Right lobe of liver (tissue), 6 donors: ENCODE data around the gene PAXX. TPM values are rescaled to one million over a fixed set of nuclear protein-coding genes. Genes with fewer than 3 reads are reported as not detected.

Source experiments
- ATAC-seq, 4 donors: fragments of 200-7000 bp; cut with Tn5 transposase; one replicate each; pipeline ENCODE4 v1.9.1; 2020; ENCODE audit warnings: mild to moderate bottlenecking in 4 of 4, moderate library complexity in 4 of 4
- DNase-seq, 3 donors: peaks; one replicate each; pipeline ENCODE4 v3.0.0-alpha.2; 2020
- H3K27ac ChIP-seq, 3 donors: fragments of 200-600 bp; one replicate each; pipeline ENCODE4 v1.8.0; 2022
- H3K27me3 ChIP-seq, 2 donors: fragments of 200-600 bp; one replicate each; pipeline ENCODE4 v1.8.0; 2022
- H3K36me3 ChIP-seq, 4 donors: fragments of 200-600 bp; sonication (generic) in 1 of 4; one replicate each; pipeline versions ENCODE4 v1.5.1 to v1.8.0; 2017 to 2022; ENCODE audit warnings: control low read depth in 1 of 4
- H3K4me1 ChIP-seq, 4 donors: fragments of 200-600 bp; sonication (generic) in 1 of 4; one replicate each; pipeline versions ENCODE4 v1.5.1 to v1.8.0; 2017 to 2022; ENCODE audit warnings: control low read depth in 1 of 4
- H3K4me3 ChIP-seq, 3 donors: fragments of 200-600 bp; one replicate each; pipeline ENCODE4 v1.8.0; 2022
- H3K9me3 ChIP-seq, 4 donors: fragments of 200-600 bp; sonication (generic) in 1 of 4; one replicate each; pipeline versions ENCODE4 v1.5.1 to v1.8.0; 2017 to 2022; ENCODE audit warnings: control low read depth in 1 of 4
- POLR2A ChIP-seq: fragments of 450-650 bp; IDR thresholded peaks from one replicate; pipeline ENCODE4 v1.6.1; 2017; ENCODE audit warnings: antibody characterized with exemption, mild to moderate bottlenecking
- WGBS: methylation state at CpG from one replicate; pipeline ENCODE4 v1.1.6; 2018; ENCODE audit warnings: low coverage, low lambda C conversion rate; ENCODE audit not compliant: insufficient coverage; ENCODE audit errors: missing lambda C conversion rate; 5-methylcytosine and 5-hydroxymethylcytosine counted together
- intact Hi-C, 2 donors: fragments of 100-400 bp; cut with DNase I; formaldehyde crosslinking; loops; one replicate each; pipeline versions ENCODE4 v1.11.2 to v1.14.1; 2022
- total RNA-seq, 6 experiments: library from RNA; depleted of rRNA in 2 of 6; stranded (reverse); fragments of >200 nt in 2 of 6; fragmentation: NEBNext Ultra II Directional in 3 of 6; extraction: Animal tissue kit (Norgen Biotek cat#: 25700) in 3 of 6; gene quantifications; one replicate each; pipeline versions ENCODE4 v1.1.0 to v1.2.4, GENCODE V29; 2016 to 2023
- TF ChIP-seq, protein P1 (sequence below), 4 donors: fragments of 200-600 bp in 3 of 4; fragments of 450-650 bp in 1 of 4; IDR thresholded peaks; one replicate each; pipeline versions ENCODE4 v1.5.1 to v1.8.0; 2016 to 2022; ENCODE audit warnings: antibody characterized with exemption in 4 of 4, mild to moderate bottlenecking in 2 of 4
- donor health status: DM: no; HTN: yes; CAD: no.
- donor health status: DM: no; HTN: no; CAD: no.
- donor health status: DM: no; HTN: no; CAD: no.
- donor health status: DM: no; HTN: yes; CAD: no.
- donor health status: DM: no; HTN: yes; CAD: no.

Gene PAXX
- total RNA-seq, 6 experiments from 2014 or later = 13.8 to 34.5 (median 23.3) TPM

DNA sequence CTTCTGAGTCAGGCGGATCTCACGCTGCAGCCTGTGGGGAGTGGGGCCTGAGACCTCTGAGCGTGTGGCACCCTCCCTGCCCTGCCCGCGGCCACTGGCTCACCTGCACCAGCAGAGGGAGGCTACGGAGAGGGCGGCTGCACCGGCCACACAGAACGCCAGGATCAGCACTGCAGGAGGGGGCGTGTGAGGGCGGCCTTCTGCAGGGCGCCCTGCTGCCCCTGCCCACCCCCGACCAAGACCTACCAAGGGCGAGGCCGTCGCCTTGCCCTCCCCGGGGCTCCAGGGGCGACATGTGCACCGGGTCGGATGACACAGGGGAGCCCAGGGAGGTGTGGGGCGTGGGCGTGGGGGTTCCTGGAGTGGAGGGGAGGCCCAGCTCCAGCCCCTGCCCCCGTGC, 48.3 kb downstream of the PAXX start:
- DNase-seq = no peak
- Histone ChIP-seq H3K4me1 (peaks cover 0 to 4% (median 0%) of the 10 kb centered on the region in 4 donors), H3K36me3 (no peaks in the 10 kb centered on the region), H3K4me3 (no peak overlapping the region), H3K27me3 (peaks cover 0 to 3% of the 10 kb centered on the region in 2 donors), H3K27ac (no peak overlapping the region), H3K9me3 (no peaks in the 10 kb centered on the region)
- no peak for ATAC-seq
- intact Hi-C loops = no loop called here
- no CpG with 5 or more reads among the region's 23 CpGs for WGBS
- TF ChIP-seq, protein P1, sequence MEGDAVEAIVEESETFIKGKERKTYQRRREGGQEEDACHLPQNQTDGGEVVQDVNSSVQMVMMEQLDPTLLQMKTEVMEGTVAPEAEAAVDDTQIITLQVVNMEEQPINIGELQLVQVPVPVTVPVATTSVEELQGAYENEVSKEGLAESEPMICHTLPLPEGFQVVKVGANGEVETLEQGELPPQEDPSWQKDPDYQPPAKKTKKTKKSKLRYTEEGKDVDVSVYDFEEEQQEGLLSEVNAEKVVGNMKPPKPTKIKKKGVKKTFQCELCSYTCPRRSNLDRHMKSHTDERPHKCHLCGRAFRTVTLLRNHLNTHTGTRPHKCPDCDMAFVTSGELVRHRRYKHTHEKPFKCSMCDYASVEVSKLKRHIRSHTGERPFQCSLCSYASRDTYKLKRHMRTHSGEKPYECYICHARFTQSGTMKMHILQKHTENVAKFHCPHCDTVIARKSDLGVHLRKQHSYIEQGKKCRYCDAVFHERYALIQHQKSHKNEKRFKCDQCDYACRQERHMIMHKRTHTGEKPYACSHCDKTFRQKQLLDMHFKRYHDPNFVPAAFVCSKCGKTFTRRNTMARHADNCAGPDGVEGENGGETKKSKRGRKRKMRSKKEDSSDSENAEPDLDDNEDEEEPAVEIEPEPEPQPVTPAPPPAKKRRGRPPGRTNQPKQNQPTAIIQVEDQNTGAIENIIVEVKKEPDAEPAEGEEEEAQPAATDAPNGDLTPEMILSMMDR (IDR thresholded peaks at IDR 0.05) = no peak
- TF ChIP-seq POLR2A = no peak

DNA sequence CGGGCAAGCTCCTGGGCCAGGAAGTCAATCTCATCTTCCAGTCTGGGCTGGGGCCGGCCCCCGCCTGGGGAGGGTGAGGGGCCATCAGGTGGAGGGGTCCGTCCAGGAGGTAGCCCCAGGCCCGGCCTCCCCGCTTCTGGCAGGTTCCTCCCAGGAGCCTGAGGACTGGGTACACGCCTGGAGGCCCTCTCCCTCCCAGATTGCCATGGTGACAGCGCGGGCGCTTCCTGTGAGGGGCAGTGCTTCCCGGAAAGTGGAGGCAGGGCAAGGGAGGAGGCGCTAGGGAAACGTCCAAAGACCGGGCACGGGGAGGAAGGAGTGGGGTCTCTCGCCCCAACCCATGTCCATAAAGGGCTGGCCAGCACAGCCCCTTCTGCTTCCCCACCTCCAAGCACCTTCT, 48.9 kb downstream of the PAXX start:
- TF ChIP-seq, protein P1 (IDR thresholded peaks at IDR 0.05) = no peak
- TF ChIP-seq POLR2A = no peak
- WGBS = 6% methylated on average over 3 of the region's 16 CpGs
- intact Hi-C loops = no loop called here
- no peak overlapping the region for H3K27ac ChIP-seq
- no peaks in the 10 kb centered on the region for H3K9me3 ChIP-seq
- H3K4me1 ChIP-seq = peaks cover 0 to 6% (median 0%) of the 10 kb centered on the region in 4 donors
- ATAC-seq = peak; percentile 5 to 29 (median 8)
- no peak for DNase-seq
- H3K27me3 ChIP-seq = peaks cover 3% of the 10 kb centered on the region in 2 donors
- no peak overlapping the region for H3K4me3 ChIP-seq
- no peaks in the 10 kb centered on the region for H3K36me3 ChIP-seq

DNA sequence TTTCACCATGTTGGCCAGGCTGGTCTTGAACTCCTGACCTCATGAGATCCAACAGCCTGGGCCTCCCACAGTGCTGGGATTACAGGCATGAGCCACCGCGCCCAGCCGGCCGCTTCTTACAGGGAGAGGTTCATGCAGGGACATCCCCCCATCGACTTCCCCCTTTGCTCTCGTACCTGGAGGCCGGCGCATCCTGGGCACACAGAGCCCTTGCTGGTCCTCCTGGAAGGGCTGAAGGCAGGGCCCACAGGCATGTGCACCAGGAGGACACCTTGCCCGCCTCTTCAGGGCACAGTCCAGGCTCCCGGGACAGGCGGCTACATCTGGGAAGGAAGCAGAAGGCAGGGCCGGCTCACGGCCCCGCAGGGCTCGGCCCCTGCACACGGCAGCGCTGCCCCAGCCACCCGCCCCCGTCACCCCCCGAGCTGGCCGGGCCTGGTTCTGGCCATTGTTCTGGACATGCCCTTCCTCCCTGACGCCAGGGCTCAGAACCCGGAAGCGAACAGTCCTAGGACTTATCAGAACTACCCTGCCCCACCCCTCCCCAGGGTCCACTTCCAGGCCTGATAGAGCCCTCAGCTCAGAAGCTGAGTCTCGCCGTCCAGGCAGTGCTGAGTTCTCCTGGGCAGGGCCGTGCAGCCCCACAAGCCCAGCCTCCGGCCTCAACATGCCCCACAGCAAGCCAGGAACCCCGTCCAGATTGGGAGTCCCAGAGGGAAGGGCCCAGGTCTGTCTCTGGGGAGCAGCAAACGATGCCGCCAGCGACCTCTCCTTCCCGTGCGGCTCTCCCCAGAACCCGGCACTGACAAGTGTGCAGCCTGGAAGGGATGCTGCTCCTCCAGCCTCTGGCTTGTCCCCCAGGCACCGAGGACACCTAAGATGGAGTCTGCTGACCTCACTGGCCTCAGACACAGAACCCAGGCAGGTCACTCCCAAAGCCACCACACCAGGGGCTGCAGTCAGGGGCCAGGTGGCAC, 50.8 kb downstream of the PAXX start:
- H3K27me3 ChIP-seq = peaks cover 3 to 21% of the 10 kb centered on the region in 2 donors
- no peak overlapping the region for H3K27ac ChIP-seq
- no peak overlapping the region for H3K4me3 ChIP-seq
- no peaks in the 10 kb centered on the region for H3K9me3 ChIP-seq
- peaks cover 0 to 9% (median 0%) of the 10 kb centered on the region in 4 donors for H3K4me1 ChIP-seq
- 70% methylated on average over 2 of the region's 36 CpGs for WGBS
- ATAC-seq = peak; percentile 27 to 41 (median 28)
- peak in 1 of 3 donors; percentile 47 for DNase-seq
- no peaks in the 10 kb centered on the region for H3K36me3 ChIP-seq
- intact Hi-C loops = no loop called here
- TF ChIP-seq POLR2A = no peak
- TF ChIP-seq, protein P1 (IDR thresholded peaks at IDR 0.05) = no peak

Other genes with a start within 250 kb of the PAXX start
- under 1 TPM in 4 of 6 experiments, not detected in 2; 0.23 to 0.81 (median 0.32) TPM for gene LCN10, start 249.5 kb upstream of the PAXX start, total RNA-seq
- under 1 TPM in 2 of 6 experiments, not detected in 4; 0.26 to 0.63 TPM for gene LCN6, start 243.9 kb upstream of the PAXX start, total RNA-seq
- gene LCN8, start 234.2 kb upstream of the PAXX start, total RNA-seq = not detected
- not detected for gene LCN15, start 227.9 kb upstream of the PAXX start, total RNA-seq
- 100 to 1,000 TPM in 1 of 6 experiments, 10 to 100 TPM in 5; 46.5 to 105 (median 56.7) TPM for gene TMEM141, start 201.1 kb upstream of the PAXX start, total RNA-seq
- gene CCDC183, start 196.1 kb upstream of the PAXX start, total RNA-seq = 1 to 10 TPM in 2 of 6 experiments, under 1 TPM in 3, not detected in 1; 0.43 to 1.2 (median 0.74) TPM
- gene RABL6, start 184.5 kb upstream of the PAXX start, total RNA-seq = 10 to 100 TPM in 4 of 6 experiments, 1 to 10 TPM in 2; 8.0 to 14.8 (median 12.4) TPM
- gene AJM1, start 149.9 kb upstream of the PAXX start, total RNA-seq = 1 to 10 TPM; 1.7 to 2.8 (median 2.6) TPM
- 10 to 100 TPM; 30.5 to 66.6 (median 49.3) TPM for gene PHPT1, start 143.0 kb upstream of the PAXX start, total RNA-seq
- 10 to 100 TPM in 4 of 6 experiments, 1 to 10 TPM in 2; 5.7 to 27.9 (median 22.5) TPM for gene MAMDC4, start 140.1 kb upstream of the PAXX start, total RNA-seq
- 100 to 1,000 TPM; 216 to 486 (median 227) TPM for gene EDF1, start 126.1 kb upstream of the PAXX start, total RNA-seq
- gene TRAF2, start 105.9 kb upstream of the PAXX start, total RNA-seq = 1 to 10 TPM; 5.8 to 8.8 (median 7.1) TPM
- 100 to 1,000 TPM in 3 of 6 experiments, 10 to 100 TPM in 3; 84.0 to 290 (median 97.4) TPM for gene FBXW5, start 47.7 kb upstream of the PAXX start, total RNA-seq
- gene C8G, start 47.2 kb upstream of the PAXX start, total RNA-seq = 100 to 1,000 TPM; 248 to 755 (median 453) TPM
- 10 to 100 TPM in 5 of 6 experiments, 1 to 10 TPM in 1; 2.7 to 36.4 (median 20.3) TPM for gene LCN12, start 40.1 kb upstream of the PAXX start, total RNA-seq
- gene PTGDS, start 14.9 kb upstream of the PAXX start, total RNA-seq = 10 to 100 TPM in 2 of 6 experiments, 1 to 10 TPM in 4; 4.3 to 21.9 (median 6.0) TPM
- gene LCNL1, start 9.4 kb upstream of the PAXX start, total RNA-seq = not detected
- under 1 TPM in 2 of 6 experiments, not detected in 4; 0.37 to 0.51 TPM for gene CLIC3, start 4.1 kb downstream of the PAXX start, total RNA-seq
- gene ABCA2, start 35.8 kb downstream of the PAXX start, total RNA-seq = 10 to 100 TPM; 23.7 to 49.2 (median 34.2) TPM
- gene FUT7, start 39.7 kb downstream of the PAXX start, total RNA-seq = under 1 TPM in 2 of 6 experiments, not detected in 4; 0.12 to 0.13 TPM
- gene NPDC1, start 53.8 kb downstream of the PAXX start, total RNA-seq = 10 to 100 TPM in 5 of 6 experiments, 1 to 10 TPM in 1; 9.3 to 14.9 (median 12.2) TPM
- 1 to 10 TPM in 2 of 6 experiments, under 1 TPM in 4; 0.50 to 2.1 (median 0.80) TPM for gene ENTPD2, start 61.6 kb downstream of the PAXX start, total RNA-seq
- under 1 TPM in 5 of 6 experiments, not detected in 1; 0.05 to 0.43 (median 0.22) TPM for gene SAPCD2, start 78.1 kb downstream of the PAXX start, total RNA-seq
- 1 to 10 TPM; 1.3 to 4.9 (median 1.9) TPM for gene UAP1L1, start 85.1 kb downstream of the PAXX start, total RNA-seq
- 10 to 100 TPM; 24.0 to 39.1 (median 28.8) TPM for gene MAN1B1, start 94.6 kb downstream of the PAXX start, total RNA-seq
- 10 to 100 TPM; 62.2 to 86.2 (median 66.2) TPM for gene DPP7, start 122.3 kb downstream of the PAXX start, total RNA-seq
- gene GRIN1, start 146.7 kb downstream of the PAXX start, total RNA-seq = not detected
- gene LRRC26, start 177.6 kb downstream of the PAXX start, total RNA-seq = under 1 TPM in 2 of 6 experiments, not detected in 4; 0.17 to 0.18 TPM
- not detected for gene TMEM210, start 179.6 kb downstream of the PAXX start, total RNA-seq
- gene ANAPC2, start 196.1 kb downstream of the PAXX start, total RNA-seq = 10 to 100 TPM; 16.1 to 36.5 (median 27.9) TPM
- 10 to 100 TPM; 21.5 to 53.3 (median 25.5) TPM for gene SSNA1, start 196.3 kb downstream of the PAXX start, total RNA-seq
- 10 to 100 TPM; 12.1 to 28.9 (median 18.1) TPM for gene TPRN, start 208.3 kb downstream of the PAXX start, total RNA-seq
- gene TMEM203, start 213.2 kb downstream of the PAXX start, total RNA-seq = 10 to 100 TPM; 17.7 to 28.0 (median 23.9) TPM
- gene NDOR1, start 213.3 kb downstream of the PAXX start, total RNA-seq = 1 to 10 TPM; 4.7 to 9.6 (median 7.4) TPM
- 10 to 100 TPM in 1 of 6 experiments, 1 to 10 TPM in 5; 3.5 to 12.2 (median 4.5) TPM for gene RNF208, start 229.8 kb downstream of the PAXX start, total RNA-seq
- gene CYSRT1, start 232.8 kb downstream of the PAXX start, total RNA-seq = 1 to 10 TPM in 1 of 6 experiments, under 1 TPM in 4, not detected in 1; 0.20 to 1.2 (median 0.31) TPM
- gene RNF224, start 235.1 kb downstream of the PAXX start, total RNA-seq = not detected
- gene SLC34A3, start 238.5 kb downstream of the PAXX start, total RNA-seq = not detected
- 100 to 1,000 TPM in 5 of 6 experiments, 10 to 100 TPM in 1; 88.4 to 274 (median 124) TPM for gene TUBB4B, start 248.9 kb downstream of the PAXX start, total RNA-seq